Measurements from ENCODE around the gene ADAMTS6.

DNA sequence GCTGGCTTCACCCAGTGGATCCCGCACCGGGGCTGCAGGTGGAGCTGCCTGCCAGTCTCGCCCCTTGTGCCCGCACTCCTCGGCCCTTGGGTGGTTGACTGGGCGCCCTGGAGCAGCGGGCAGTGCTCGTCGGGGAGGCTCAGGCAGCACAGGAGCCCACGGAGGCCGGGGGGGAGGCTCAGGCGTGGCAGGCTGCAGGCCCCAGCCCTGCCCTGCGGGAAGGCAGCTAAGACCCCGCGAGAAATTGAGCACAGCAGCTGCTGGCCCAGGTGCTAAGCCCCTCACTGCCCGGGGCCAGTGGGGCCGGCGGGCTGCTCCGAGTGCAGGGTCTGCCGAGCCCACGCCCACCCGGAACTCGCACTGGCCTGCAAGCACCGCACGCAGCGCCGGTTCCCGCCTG lies 3.7 kb upstream of the ADAMTS6 start:
- TF ChIP-seq SUZ12 (IDR thresholded peaks at IDR 0.05) (no peak), ARNT (IDR thresholded peaks at IDR 0.05) (no peak), NFRKB (IDR thresholded peaks at IDR 0.05) (no peak)
